DMS153 treated with DMSO at 0.1 percent for 48 hours (cell line): ENCODE data around the gene CADM2.

Source experiments
- DNase-seq: peaks from one replicate; lab custom pipeline; 2025; ENCODE audit not compliant: unreplicated experiment; lab: John Stamatoyannopoulos, UW

The CADM2 gene

GRCh38 chr3:85554153-85554552, 595.4 kb downstream of the CADM2 start:
- DNase-seq: no peak

- DNase-seq: no peak
Measured at GRCh38 chr3:85560088-85560785, 601.4 kb downstream of the CADM2 start.

GRCh38 chr3:85567071-85567676, 608.4 kb downstream of the CADM2 start:
- DNase-seq: no peak

GRCh38 chr3:85570819-85571218, 612.0 kb downstream of the CADM2 start:
- no peak for DNase-seq

GRCh38 chr3:85571835-85572234, 613.0 kb downstream of the CADM2 start:
- DNase-seq: no peak

GRCh38 chr3:85572426-85572825, 613.6 kb downstream of the CADM2 start:
- no peak for DNase-seq

GRCh38 chr3:85572978-85573377, 614.2 kb downstream of the CADM2 start:
- no peak for DNase-seq

GRCh38 chr3:85574006-85574705, 615.4 kb downstream of the CADM2 start:
- no peak for DNase-seq

GRCh38 chr3:85576091-85576690, 617.4 kb downstream of the CADM2 start:
- DNase-seq: peak; percentile 48

GRCh38 chr3:85576697-85577200, 618.0 kb downstream of the CADM2 start:
- DNase-seq: no peak

- no peak for DNase-seq
Measured at GRCh38 chr3:85584779-85585356, 626.1 kb downstream of the CADM2 start.

GRCh38 chr3:85586018-85586417, 627.2 kb downstream of the CADM2 start:
- DNase-seq: no peak

GRCh38 chr3:85589145-85589544, 630.4 kb downstream of the CADM2 start:
- no peak for DNase-seq

- no peak for DNase-seq
Measured at GRCh38 chr3:85591451-85591850, 632.7 kb downstream of the CADM2 start.

GRCh38 chr3:85592256-85592655, 633.5 kb downstream of the CADM2 start:
- no peak for DNase-seq

- DNase-seq: no peak
Measured at GRCh38 chr3:85594676-85595075, 635.9 kb downstream of the CADM2 start.

- no peak for DNase-seq
Measured at GRCh38 chr3:85603378-85603777, 644.6 kb downstream of the CADM2 start.

- DNase-seq: no peak
Measured at GRCh38 chr3:85604641-85605040, 645.9 kb downstream of the CADM2 start.

- DNase-seq: no peak
Measured at GRCh38 chr3:85605066-85605465, 646.3 kb downstream of the CADM2 start.

- no peak for DNase-seq
Measured at GRCh38 chr3:85626662-85627061, 667.9 kb downstream of the CADM2 start.

GRCh38 chr3:85627932-85628331, 669.1 kb downstream of the CADM2 start:
- DNase-seq: no peak
